Embryonic facial prominence (tissue), 1 donor: ENCODE data around the gene BEGAIN.

Experiments used
- DNase-seq: peaks from one replicate; pipeline ENCODE4 v3.0.0-alpha.2; 2016; ENCODE audit errors: extremely low spot score

The BEGAIN gene

GRCh38 chr14:100551056-100551455, 36.2 kb downstream of the BEGAIN start:
- DNase-seq: no peak

GRCh38 chr14:100549834-100550625, 37.2 kb downstream of the BEGAIN start:
- DNase-seq: no peak

GRCh38 chr14:100548939-100549338, 38.3 kb downstream of the BEGAIN start:
- DNase-seq: no peak

GRCh38 chr14:100548295-100548655, 38.9 kb downstream of the BEGAIN start:
- DNase-seq: no peak

GRCh38 chr14:100547633-100548294, 39.5 kb downstream of the BEGAIN start:
- no peak for DNase-seq

- DNase-seq: no peak
These were observed 41.2 kb downstream of the BEGAIN start for GRCh38 chr14:100546051-100546443.

GRCh38 chr14:100545359-100545758, 41.9 kb downstream of the BEGAIN start:
- no peak for DNase-seq

- DNase-seq: no peak
These were observed 42.6 kb downstream of the BEGAIN start for GRCh38 chr14:100544506-100545141.

GRCh38 chr14:100543471-100544455, 43.5 kb downstream of the BEGAIN start:
- DNase-seq: no peak

- DNase-seq: no peak
These were observed 44.5 kb downstream of the BEGAIN start for GRCh38 chr14:100542619-100543205.

- DNase-seq: no peak
These were observed 45.3 kb downstream of the BEGAIN start for GRCh38 chr14:100541621-100542560.

GRCh38 chr14:100540926-100541620, 46.1 kb downstream of the BEGAIN start:
- DNase-seq: no peak

- DNase-seq: no peak
These were observed 46.9 kb downstream of the BEGAIN start for GRCh38 chr14:100540141-100540925.

GRCh38 chr14:100539766-100540140, 47.5 kb downstream of the BEGAIN start:
- no peak for DNase-seq

- DNase-seq: no peak
These were observed 48.1 kb downstream of the BEGAIN start for GRCh38 chr14:100539003-100539660.

- no peak for DNase-seq
These were observed 48.7 kb downstream of the BEGAIN start for GRCh38 chr14:100538351-100539002.

GRCh38 chr14:100537446-100538350, 49.5 kb downstream of the BEGAIN start:
- no peak for DNase-seq
